22Rv1 (cell line): ENCODE data around the gene ZSCAN4.

Experiments
- CTCF ChIP-seq: fragments of 450-650 bp; IDR thresholded peaks from 2 replicates; pipeline ENCODE4 v1.5.1; 2017; ENCODE audit warnings: mild to moderate bottlenecking
- ZFX ChIP-seq: fragments of 450-650 bp; IDR thresholded peaks from 2 replicates; pipeline ENCODE4 v1.6.1; 2017; ENCODE audit warnings: antibody characterized with exemption, borderline replicate concordance

GRCh38 chr19:57687363-57688010 lies 18.8 kb downstream of the ZSCAN4 start:
- TF ChIP-seq CTCF = no peak
- no peak for TF ChIP-seq ZFX
